Measurements from ENCODE around the gene DNM1L.
A peak's percentile ranks its signal among the peaks of the same experiment; 100 is the strongest.
"Not testable (repeated sequence)": the region's sequence is repeated elsewhere in the genome, so short reads cannot be mapped to it uniquely, and the experiment has no call there.

The DNM1L gene

GRCh38 chr12:32698285-32698684 lies 19.2 kb downstream of the DNM1L start:
- DNase-seq: no peak

- not testable (repeated sequence) for DNase-seq
Measured at GRCh38 chr12:32699437-32699836, 20.3 kb downstream of the DNM1L start.

DNA sequence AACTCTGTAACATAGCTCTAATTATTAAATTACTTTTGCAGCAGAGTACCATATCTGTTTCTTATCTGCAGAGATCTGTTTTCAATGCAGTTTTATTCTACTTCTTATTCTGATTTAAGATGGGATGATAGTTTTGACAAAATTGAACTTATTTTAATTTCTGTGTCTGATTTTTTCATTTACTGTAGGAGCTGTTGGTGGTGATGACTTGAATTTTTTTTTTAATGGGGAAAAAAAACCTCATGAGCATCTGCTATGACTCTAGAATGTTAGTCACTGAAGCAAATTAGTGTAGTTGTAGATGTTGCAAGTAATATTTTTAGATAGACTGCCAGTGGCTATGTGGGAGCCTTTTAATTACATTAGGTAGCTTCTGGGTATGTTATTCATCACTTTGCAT lies 23.4 kb downstream of the DNM1L start:
- no peak for DNase-seq

- no peak for DNase-seq
Measured at GRCh38 chr12:32702946-32703345, 23.8 kb downstream of the DNM1L start.

DNA sequence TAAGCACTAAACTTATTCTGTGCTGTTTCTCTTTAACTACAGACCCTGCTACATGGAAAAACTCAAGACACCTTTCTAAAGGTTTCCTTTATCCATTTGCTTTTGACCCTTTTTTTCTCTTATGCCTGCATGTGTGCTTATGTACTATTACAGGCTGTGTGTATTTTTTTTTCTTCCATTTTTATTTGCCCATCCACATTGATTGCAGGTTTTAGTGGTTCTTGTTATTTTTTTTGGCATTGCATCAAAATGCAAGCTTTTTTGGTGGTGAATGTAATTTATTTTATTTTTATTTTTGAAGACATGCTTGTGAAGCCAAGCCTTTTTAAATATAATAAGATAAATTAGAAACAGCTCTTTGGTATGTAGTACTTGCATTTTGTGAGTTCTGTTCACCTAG lies 26.7 kb downstream of the DNM1L start:
- DNase-seq: no peak

GRCh38 chr12:32706335-32707024 lies 27.4 kb downstream of the DNM1L start:
- no peak for DNase-seq

- DNase-seq: no peak
Measured at GRCh38 chr12:32708926-32709325, 29.8 kb downstream of the DNM1L start.

DNA sequence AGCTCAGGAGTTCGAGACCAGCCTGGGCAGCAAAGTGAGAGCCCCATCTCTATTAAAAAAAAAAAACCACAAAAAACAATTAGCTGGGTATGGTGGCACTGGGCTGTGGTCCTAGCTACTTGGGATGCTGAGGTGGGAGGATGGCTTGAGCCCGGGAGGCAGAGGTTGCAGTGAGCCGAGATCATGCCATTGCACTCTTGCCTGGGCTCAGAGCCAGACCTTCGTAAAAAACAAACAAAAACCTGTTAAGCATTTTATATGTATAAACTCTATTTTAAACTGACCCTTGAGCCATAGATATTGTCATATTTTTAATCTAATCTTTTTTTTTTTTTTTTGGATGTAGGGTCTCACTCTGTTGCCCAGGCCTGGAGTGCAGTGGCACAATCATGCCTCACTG lies 35.7 kb downstream of the DNM1L start:
- DNase-seq: no peak

GRCh38 chr12:32718926-32719325 lies 39.8 kb downstream of the DNM1L start:
- DNase-seq: no peak

GRCh38 chr12:32725308-32725707 lies 46.2 kb downstream of the DNM1L start:
- DNase-seq: not testable (repeated sequence)

- DNase-seq: no peak
Measured at GRCh38 chr12:32726286-32726685, 47.2 kb downstream of the DNM1L start.

DNA sequence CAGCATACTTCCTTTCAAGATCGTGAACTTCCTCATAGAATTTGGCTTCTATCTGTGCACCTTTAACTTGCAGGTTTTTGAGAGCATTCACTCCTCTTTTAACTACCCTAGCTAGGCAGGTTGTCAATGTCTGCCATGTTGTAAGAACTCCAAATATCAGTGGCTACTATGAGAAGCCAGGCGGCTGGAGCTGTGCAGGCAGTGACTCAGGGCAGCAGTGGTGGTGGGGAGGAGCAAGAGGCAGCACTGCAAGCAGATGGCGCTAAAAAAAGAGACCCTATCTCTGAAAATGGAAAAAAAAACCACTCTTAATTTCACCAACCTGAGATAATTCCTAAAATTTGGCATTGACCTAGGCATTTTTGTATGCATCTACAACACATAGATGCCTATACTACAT lies 48.1 kb downstream of the DNM1L start:
- DNase-seq: no peak

DNA sequence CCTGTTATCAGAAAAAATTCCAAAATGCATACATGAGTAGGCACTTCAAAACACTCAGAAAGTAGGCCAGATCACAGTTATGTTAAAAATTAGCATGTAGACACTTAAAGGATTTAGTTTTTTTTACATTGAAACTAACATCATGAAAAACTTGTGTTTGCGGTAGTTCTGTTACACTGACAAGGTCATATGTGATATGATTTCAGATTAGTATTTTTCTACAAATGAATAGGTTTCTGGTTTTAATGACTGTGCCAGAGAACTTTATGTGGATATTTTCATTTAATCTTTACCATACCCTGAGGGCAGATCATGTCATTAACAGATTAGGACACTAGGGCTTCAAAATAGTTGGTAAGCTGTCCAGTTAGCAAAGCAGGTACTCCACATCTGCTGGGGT lies 55.9 kb downstream of the DNM1L start:
- DNase-seq: no peak

DNA sequence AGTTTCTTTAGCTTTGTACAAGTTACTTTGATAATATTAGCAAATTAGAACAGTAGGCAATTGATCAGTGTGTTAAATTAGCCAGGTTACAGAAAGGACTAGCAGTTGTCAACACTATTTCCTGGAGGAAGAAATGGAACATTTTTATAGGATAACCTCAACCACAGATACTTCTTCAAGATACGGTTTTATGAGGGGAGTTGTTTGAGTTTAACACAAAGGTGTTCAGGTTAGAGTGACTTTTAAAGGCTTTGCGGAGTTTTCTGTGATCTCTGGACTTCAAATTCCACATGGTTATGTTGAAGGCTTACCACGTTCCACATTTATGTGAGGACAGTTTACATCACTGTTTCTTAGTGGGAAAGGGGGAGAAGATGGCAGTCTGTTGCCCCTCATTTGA lies 57.3 kb downstream of the DNM1L start:
- no peak for DNase-seq

- no peak for DNase-seq
Measured at GRCh38 chr12:32737715-32738114, 58.6 kb downstream of the DNM1L start.

- no peak for DNase-seq
Measured at GRCh38 chr12:32739279-32739678, 60.2 kb downstream of the DNM1L start.

DNA sequence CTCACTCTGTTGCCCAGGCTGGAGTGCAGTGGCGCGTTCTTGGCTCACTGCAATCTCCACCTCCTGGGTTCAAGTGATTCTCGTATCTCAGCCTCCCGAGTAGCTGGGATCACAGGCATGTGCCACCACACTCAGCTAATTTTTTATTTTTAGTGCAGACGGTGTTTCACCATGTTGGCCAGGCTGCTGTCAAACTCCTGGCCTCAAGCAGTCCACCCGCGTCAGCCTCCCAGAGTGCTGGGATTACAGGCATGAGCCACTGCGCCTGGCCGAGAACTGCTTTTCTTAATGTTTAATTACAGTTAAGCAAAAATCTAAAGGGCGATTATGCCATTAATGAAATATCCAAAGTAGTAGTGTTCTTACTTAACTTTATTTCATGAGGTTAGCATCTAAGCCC lies 63.0 kb downstream of the DNM1L start:
- no peak for DNase-seq

GRCh38 chr12:32743264-32743663 lies 64.2 kb downstream of the DNM1L start:
- no peak for DNase-seq

DNA sequence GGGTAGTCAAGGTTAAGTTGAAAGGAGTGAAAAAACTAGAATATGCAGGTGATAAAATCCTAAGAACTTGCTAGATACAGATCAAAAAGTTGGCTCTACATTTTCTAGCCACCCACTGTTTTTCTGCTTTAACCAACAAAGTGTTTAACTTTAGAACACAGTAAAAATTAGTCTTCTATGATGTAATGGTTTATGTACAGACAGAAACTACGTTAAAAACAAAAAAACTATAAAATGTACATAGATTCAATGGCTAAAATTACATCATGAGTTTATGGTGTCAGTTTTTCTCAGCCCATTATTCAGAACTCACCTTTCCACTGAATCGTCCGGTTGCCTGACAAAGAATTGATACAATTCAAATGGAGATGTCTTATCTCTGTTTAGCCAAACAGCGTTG lies 74.5 kb downstream of the DNM1L start:
- no peak for DNase-seq

- DNase-seq: no peak
Measured at GRCh38 chr12:32754111-32754510, 75.0 kb downstream of the DNM1L start.

DNA sequence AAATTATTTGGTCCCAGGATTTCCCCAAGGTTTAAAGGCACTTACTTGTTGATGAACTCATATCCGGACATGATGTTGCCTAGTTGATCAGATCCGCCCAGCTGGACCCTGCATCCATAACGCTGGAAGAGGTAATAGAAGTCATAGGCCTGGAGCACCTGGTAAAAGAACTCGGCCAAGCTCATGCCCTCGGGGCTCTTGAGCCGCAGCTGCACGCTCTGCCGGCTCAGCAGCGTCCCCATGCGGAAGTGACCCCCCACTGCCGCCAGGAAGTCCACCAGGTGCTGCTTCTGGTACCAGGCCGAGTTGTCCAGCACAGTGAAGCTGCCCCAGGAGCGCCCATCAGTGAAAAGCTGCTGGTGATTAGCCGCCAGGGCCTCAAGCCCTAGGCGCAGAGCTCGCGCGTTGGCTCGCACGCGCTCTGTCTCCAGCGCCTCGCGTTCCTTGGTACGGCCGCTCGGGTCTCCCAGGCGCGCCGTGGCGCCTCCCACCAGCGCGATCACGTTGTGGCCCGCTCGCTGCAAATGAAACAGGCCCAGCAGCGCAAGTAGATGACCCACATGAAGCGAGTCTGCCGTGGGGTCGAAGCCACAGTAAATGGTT lies 76.1 kb downstream of the DNM1L start:
- peak; percentile 78 for DNase-seq

DNA sequence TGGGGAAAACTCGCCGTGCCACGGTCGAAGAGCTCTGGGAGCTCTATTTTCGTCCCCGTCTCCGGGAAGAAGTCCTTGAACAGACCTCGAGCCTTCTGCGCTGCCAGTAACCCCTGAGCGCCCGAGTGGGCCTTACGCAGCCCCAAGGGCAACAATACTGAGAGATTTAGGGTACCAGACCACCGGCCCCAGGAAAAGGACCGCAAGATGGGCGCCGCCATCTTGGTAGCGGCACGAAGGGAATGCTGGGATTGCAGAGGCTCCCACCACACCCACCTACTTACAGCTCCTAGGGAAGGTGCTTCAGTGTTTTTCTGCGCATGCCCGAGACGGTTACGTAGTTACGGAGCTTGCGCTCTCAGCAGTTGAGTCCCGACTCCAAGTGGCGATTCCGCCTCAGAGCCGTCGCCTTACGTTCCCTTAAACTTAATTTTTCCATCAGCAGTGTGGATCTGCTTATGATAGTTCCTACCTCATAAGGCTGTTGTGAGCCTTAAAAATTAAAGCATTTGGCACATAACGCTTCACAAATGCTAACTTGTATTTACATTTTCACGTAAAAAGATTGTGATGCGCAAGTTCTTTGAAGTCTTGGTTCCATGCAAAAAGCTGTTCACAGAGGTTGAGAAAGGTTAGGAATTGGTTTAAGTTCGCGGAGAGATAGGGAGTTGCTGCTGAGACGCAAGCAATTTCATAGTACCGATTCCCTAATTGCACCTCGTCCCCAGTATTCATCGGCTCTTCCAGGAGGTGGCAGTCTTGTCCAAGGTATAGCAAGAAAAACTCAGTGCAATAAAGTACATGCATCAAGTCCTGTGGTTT lies 76.8 kb downstream of the DNM1L start, which contains the start of gene YARS2:
TSS of gene YARS2 (minus strand) at position 244 of the 822 bp plus-strand sequence. CDS start at position 221, 23 bp downstream.
- DNase-seq: peak; percentile 93

- DNase-seq: no peak
Measured at GRCh38 chr12:32756476-32757066, 77.5 kb downstream of the DNM1L start.

DNA sequence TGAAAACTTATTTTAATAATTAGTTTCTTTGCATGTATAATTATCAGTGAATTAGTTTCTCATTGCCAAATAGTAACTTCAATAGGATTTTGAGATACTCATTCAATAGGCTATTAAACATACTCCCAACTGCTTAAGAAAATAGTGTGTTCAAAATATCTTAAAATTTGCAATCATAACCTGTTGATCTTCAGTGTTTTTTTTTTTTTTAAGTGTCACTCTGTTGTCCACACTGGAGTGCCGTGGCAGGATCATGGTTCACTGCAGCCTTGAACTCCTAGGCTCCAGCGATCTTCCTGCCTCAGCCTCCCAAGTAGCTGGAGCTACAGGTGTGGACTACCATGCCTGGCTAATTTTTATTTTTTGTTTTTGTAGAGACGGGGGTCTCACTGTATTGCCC lies 78.1 kb downstream of the DNM1L start:
- DNase-seq: no peak
